Measurements from ENCODE around the gene ECT2L.

- TF ChIP-seq TAF1 (IDR thresholded peaks at IDR 0.05; ENCODE audit: borderline replicate concordance, low read depth, low read length) (no peak), CTCF (IDR thresholded peaks at IDR 0.05) (no peak), SIN3A (IDR thresholded peaks at IDR 0.05; ENCODE audit: borderline replicate concordance, low read depth, low read length) (no peak), SMC3 (IDR thresholded peaks at IDR 0.05; ENCODE audit: low read depth, low read length) (no peak)
Measured at GRCh38 chr6:138824482-138825144, 28.7 kb downstream of the ECT2L start.
